DND-41 (cell line): Measurements from ENCODE around the gene IQCM.

ENCODE experiments used
- ATAC-seq: fragments of 200-7000 bp; cut with Tn5 transposase; 3 replicates; pipeline ENCODE4 v1.9.1; 2021; ENCODE audit warnings: low read depth; ENCODE audit not compliant: insufficient read depth
- DNase-seq: peaks from one replicate; pipeline ENCODE4 v3.0.0-alpha.2; 2020
- H2AFZ ChIP-seq: 2 replicates; pipeline ENCODE4 v1.6.0; 2012; ENCODE audit warnings: low read depth, low read length
- H3K27ac ChIP-seq: 2 replicates; pipeline ENCODE4 v1.5.1; 2012; ENCODE audit warnings: low read length, inconsistent platforms
- H3K27me3 ChIP-seq: fragments of 200-600 bp; sonication (generic); 2 replicates; pipeline ENCODE4 v1.6.0; 2012; ENCODE audit warnings: low read length, mild to moderate bottlenecking, inconsistent platforms; ENCODE audit not compliant: insufficient read depth, poor library complexity
- H3K36me3 ChIP-seq: 2 replicates; pipeline ENCODE4 v1.5.1; 2012; ENCODE audit warnings: low read length, inconsistent platforms; ENCODE audit not compliant: insufficient read depth
- H3K4me1 ChIP-seq: 2 replicates; pipeline ENCODE4 v1.5.1; 2012; ENCODE audit warnings: mild to moderate bottlenecking, low read length; ENCODE audit not compliant: insufficient read depth
- H3K4me2 ChIP-seq: 2 replicates; pipeline ENCODE4 v1.6.0; 2012; ENCODE audit warnings: mild to moderate bottlenecking, moderate library complexity, low read length, inconsistent platforms; ENCODE audit not compliant: insufficient read depth
- H3K4me3 ChIP-seq, 2 experiments: fragments of 200-600 bp in 1 of 2; shearing (Covaris generic) in 1 of 2; 2 replicates each; pipeline ENCODE4 v1.5.1; 2012 to 2016; ENCODE audit warnings: inconsistent platforms in 2 of 2, low read length in 2 of 2, mild to moderate bottlenecking in 2 of 2, low read depth in 1 of 2, moderate library complexity in 1 of 2
- H3K79me2 ChIP-seq: 2 replicates; pipeline ENCODE4 v1.6.0; 2012; ENCODE audit warnings: low read length, inconsistent platforms; ENCODE audit not compliant: insufficient read depth
- H3K9ac ChIP-seq: 2 replicates; pipeline ENCODE4 v1.6.0; 2012; ENCODE audit warnings: low read depth, mild to moderate bottlenecking, inconsistent platforms, low read length, moderate library complexity
- H3K9me3 ChIP-seq: 2 replicates; pipeline ENCODE4 v1.5.1; 2012; ENCODE audit warnings: low read length, moderate library complexity, mild to moderate bottlenecking, inconsistent platforms; ENCODE audit not compliant: insufficient read depth, severe bottlenecking
- H4K20me1 ChIP-seq: 2 replicates; pipeline ENCODE4 v1.6.0; 2012; ENCODE audit warnings: low read length; ENCODE audit not compliant: insufficient read depth
- CTCF ChIP-seq: IDR thresholded peaks from 2 replicates; pipeline ENCODE4 v1.5.1; 2012; ENCODE audit warnings: borderline replicate concordance, low read length, moderate library complexity, mild to moderate bottlenecking; ENCODE audit not compliant: poor library complexity, severe bottlenecking; ENCODE audit errors: extremely low read depth
- EZH2 ChIP-seq: IDR thresholded peaks from 3 replicates; pipeline ENCODE4 v1.6.1; 2012; ENCODE audit warnings: borderline replicate concordance, low read depth, mild to moderate bottlenecking, moderate library complexity, low read length, inconsistent platforms; ENCODE audit not compliant: severe bottlenecking

IQCM gene

GRCh38 chr4:149716728-149717127, 98.9 kb downstream of the IQCM start:
- Histone ChIP-seq H4K20me1 (no peaks in the 10 kb centered on the region), H3K4me1 (no peaks in the 10 kb centered on the region), H3K9me3 (peaks cover 15% of the 10 kb centered on the region), H3K4me2 (no peak overlapping the region), H3K27me3 (no peaks in the 10 kb centered on the region), H3K36me3 (no peaks in the 10 kb centered on the region), H3K27ac (no peak overlapping the region), H3K9ac (no peak overlapping the region), H3K79me2 (no peaks in the 10 kb centered on the region), H3K4me3 (no peak overlapping the region), H2AFZ (no peak overlapping the region)
- TF ChIP-seq CTCF (no peak), EZH2 (no peak)
- DNase-seq, result no peak
- ATAC-seq, result no peak

DNA sequence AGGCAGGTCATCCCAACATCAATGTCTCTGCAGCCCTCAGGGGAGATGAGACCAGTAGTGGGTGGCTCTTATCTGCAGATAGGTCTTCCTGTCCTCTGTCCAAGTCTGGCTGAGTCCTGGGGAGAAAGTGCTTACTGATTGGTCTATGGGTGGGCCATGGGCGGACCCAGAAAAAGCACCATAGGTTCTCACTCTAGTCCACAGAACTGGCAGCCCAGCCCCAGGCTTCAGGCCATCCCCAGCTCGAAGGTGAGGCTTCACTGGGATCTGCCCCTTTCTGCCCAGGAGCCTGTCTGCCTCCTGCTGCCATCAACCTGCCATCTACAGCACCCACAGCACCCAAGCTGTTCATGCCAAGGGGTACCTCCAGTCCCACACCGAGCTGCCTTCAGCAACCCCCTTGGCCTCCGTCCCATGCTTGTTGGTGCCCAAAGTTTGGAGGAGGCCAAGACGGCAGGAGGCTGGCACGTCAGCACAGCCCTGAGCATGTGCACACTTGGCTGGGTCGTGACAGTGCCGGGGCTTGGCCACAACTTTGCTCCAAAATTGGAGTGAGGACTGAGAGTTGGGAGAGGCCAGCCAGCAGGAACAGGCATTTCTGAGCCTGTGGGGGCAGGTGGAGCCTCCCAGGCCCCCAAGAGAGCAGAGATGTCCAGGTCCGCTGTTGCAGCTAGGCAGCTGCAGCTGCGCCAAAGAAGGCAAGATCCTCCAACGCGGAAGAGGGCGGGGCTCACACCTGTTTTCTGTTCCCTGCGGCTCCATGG, 99.6 kb downstream of the IQCM start:
- Histone ChIP-seq H3K27me3 (no peaks in the 10 kb centered on the region), H3K27ac (no peak overlapping the region), H3K79me2 (no peaks in the 10 kb centered on the region), H4K20me1 (no peaks in the 10 kb centered on the region), H2AFZ (no peak overlapping the region), H3K9me3 (peaks cover 15% of the 10 kb centered on the region), H3K36me3 (no peaks in the 10 kb centered on the region), H3K4me3 (no peak overlapping the region), H3K4me1 (no peaks in the 10 kb centered on the region), H3K4me2 (no peak overlapping the region), H3K9ac (no peak overlapping the region)
- ATAC-seq, result no peak
- TF ChIP-seq CTCF (no peak), EZH2 (no peak)
- no peak for DNase-seq

GRCh38 chr4:149713031-149713430, 102.6 kb downstream of the IQCM start:
- TF ChIP-seq CTCF (no peak), EZH2 (no peak)
- Histone ChIP-seq H3K27ac (no peak overlapping the region), H3K27me3 (no peaks in the 10 kb centered on the region), H3K9ac (no peak overlapping the region), H3K36me3 (no peaks in the 10 kb centered on the region), H3K9me3 (peaks cover 15% of the 10 kb centered on the region), H3K4me2 (no peak overlapping the region), H2AFZ (no peak overlapping the region), H3K4me3 (no peak overlapping the region), H3K79me2 (no peaks in the 10 kb centered on the region), H3K4me1 (no peaks in the 10 kb centered on the region), H4K20me1 (no peaks in the 10 kb centered on the region)
- no peak for DNase-seq
- ATAC-seq, result no peak
